KMS-11 (cell line): ENCODE results near the gene PRR3.
A peak's percentile ranks its signal among the peaks of the same experiment; 100 is the strongest.

Experiments
- H2AFZ ChIP-seq: fragments of 200-600 bp; sonication (generic); 2 replicates; pipeline ENCODE4 v1.6.1; 2016; ENCODE audit warnings: antibody characterized with exemption, mixed run types, low read depth
- H3K27ac ChIP-seq: fragments of 200-600 bp; sonication (generic); 2 replicates; pipeline ENCODE4 v1.6.1; 2016; ENCODE audit warnings: mild to moderate bottlenecking, mixed run types
- H3K27me3 ChIP-seq: fragments of 200-600 bp; sonication (generic); 2 replicates; pipeline ENCODE4 v1.6.1; 2017; ENCODE audit warnings: mild to moderate bottlenecking, low read depth, mixed run types, moderate library complexity; ENCODE audit not compliant: insufficient read depth
- H3K36me3 ChIP-seq: fragments of 200-600 bp; sonication (generic); 2 replicates; pipeline ENCODE4 v1.6.1; 2017; ENCODE audit warnings: mild to moderate bottlenecking, mixed run types; ENCODE audit not compliant: insufficient read depth
- H3K4me1 ChIP-seq: fragments of 200-600 bp; sonication (generic); 2 replicates; pipeline ENCODE4 v1.6.1; 2016; ENCODE audit warnings: mild to moderate bottlenecking, low read depth, mixed run types; ENCODE audit not compliant: poor library complexity, severe bottlenecking
- H3K4me2 ChIP-seq: fragments of 200-600 bp; sonication (generic); 2 replicates; pipeline ENCODE4 v1.7.0; 2016; ENCODE audit warnings: mild to moderate bottlenecking, mixed run types
- H3K4me3 ChIP-seq: fragments of 200-600 bp; sonication (generic); IDR thresholded peaks from 2 replicates; pipeline ENCODE4 v1.6.1; 2017; ENCODE audit warnings: low read depth, low read length, mixed read lengths; ENCODE audit not compliant: insufficient read depth
- H3K79me2 ChIP-seq: fragments of 200-600 bp; sonication (generic); 2 replicates; pipeline ENCODE4 v1.6.1; 2016; ENCODE audit warnings: low read depth, mixed run types; ENCODE audit not compliant: insufficient read depth
- H3K9ac ChIP-seq: fragments of 200-600 bp; sonication (generic); 2 replicates; pipeline ENCODE4 v1.6.1; 2016; ENCODE audit warnings: mild to moderate bottlenecking, mixed run types
- H4K20me1 ChIP-seq: fragments of 200-600 bp; sonication (generic); 2 replicates; pipeline ENCODE4 v1.6.1; 2016; ENCODE audit warnings: mild to moderate bottlenecking, mixed run types; ENCODE audit not compliant: insufficient read depth
- CTCF ChIP-seq: fragments of 200-600 bp; sonication (generic); conservative IDR thresholded peaks from 2 replicates; pipeline ENCODE4 v1.6.1; 2017; ENCODE audit warnings: low read depth, mild to moderate bottlenecking, antibody characterized with exemption, low read length, moderate library complexity, mixed read lengths

Gene PRR3

GRCh38 chr6:30571762-30572082 lies 14.6 kb downstream of the PRR3 start:
- Histone ChIP-seq H2AFZ (peak overlapping the region; percentile 89), H3K79me2 (peaks cover 49% of the 10 kb centered on the region), H3K27me3 (no peaks in the 10 kb centered on the region; the same call in 1 of the 2 replicates), H3K4me1 (peaks cover 31% of the 10 kb centered on the region), H4K20me1 (0 out of 2 replicates have a peak, but pooled peaks cover 11% of the 10 kb centered on the region), H3K9ac (peak overlapping the region; percentile 75), H3K27ac (peak overlapping the region; percentile 61; the same call in 1 of the 2 replicates), H3K4me2 (peak overlapping the region; percentile 66), H3K4me3 (peak overlapping the region; percentile 33), H3K36me3 (no peaks in the 10 kb centered on the region)
- TF ChIP-seq CTCF: no peak

- Histone ChIP-seq H2AFZ (no peak overlapping the region), H3K4me1 (peaks cover 31% of the 10 kb centered on the region), H3K4me3 (no peak overlapping the region), H3K36me3 (no peaks in the 10 kb centered on the region), H4K20me1 (0 out of 2 replicates have a peak, but pooled peaks cover 11% of the 10 kb centered on the region), H3K79me2 (peaks cover 49% of the 10 kb centered on the region), H3K27ac (no peak overlapping the region), H3K4me2 (peak overlapping the region; percentile 66), H3K27me3 (no peaks in the 10 kb centered on the region; the same call in 1 of the 2 replicates), H3K9ac (peak overlapping the region; percentile 75; the same call in 1 of the 2 replicates)
- no peak for TF ChIP-seq CTCF
Observed at GRCh38 chr6:30572148-30572547, 15.1 kb downstream of the PRR3 start.

GRCh38 chr6:30573113-30573512 lies 16.0 kb downstream of the PRR3 start:
- Histone ChIP-seq H3K4me2 (peak overlapping the region; percentile 66; the same call in 1 of the 2 replicates), H2AFZ (no peak overlapping the region), H3K36me3 (peaks cover 2% of the 10 kb centered on the region; the same call in 1 of the 2 replicates), H4K20me1 (0 out of 2 replicates have a peak, but pooled peaks cover 11% of the 10 kb centered on the region), H3K27ac (no peak overlapping the region), H3K27me3 (no peaks in the 10 kb centered on the region; the same call in 1 of the 2 replicates), H3K4me3 (no peak overlapping the region), H3K9ac (no peak overlapping the region), H3K4me1 (peaks cover 31% of the 10 kb centered on the region), H3K79me2 (peaks cover 49% of the 10 kb centered on the region)
- TF ChIP-seq CTCF: no peak

- no peak for TF ChIP-seq CTCF
- peaks cover 18% of the 10 kb centered on the region; the same call in 1 of the 2 replicates for H3K36me3 ChIP-seq
Observed at GRCh38 chr6:30578051-30578450, 21.0 kb downstream of the PRR3 start.

More at GRCh38 chr6:30578051-30578450, 21.0 kb downstream of the PRR3 start:
- H3K4me1 ChIP-seq: peaks cover 12% of the 10 kb centered on the region
- H3K9ac ChIP-seq: no peak overlapping the region
- 0 out of 2 replicates have a peak, but pooled peaks cover 11% of the 10 kb centered on the region for H4K20me1 ChIP-seq
- H3K79me2 ChIP-seq: peaks cover 33% of the 10 kb centered on the region
- H3K4me3 ChIP-seq: no peak overlapping the region
- H3K4me2 ChIP-seq: no peak overlapping the region
- no peak overlapping the region for H2AFZ ChIP-seq
- H3K27me3 ChIP-seq: no peaks in the 10 kb centered on the region
- no peak overlapping the region for H3K27ac ChIP-seq
